PFSK-1 (cell line): ENCODE results near the gene BIVM.

Experiments
- FOXP2 ChIP-seq: optimal IDR thresholded peaks from 2 replicates; pipeline ENCODE3; 2011; ENCODE audit warnings: borderline replicate concordance, control low read depth, inconsistent platforms; ENCODE audit not compliant: insufficient read depth; ENCODE audit errors: extremely low read length, extremely low read depth
- POLR2AphosphoS5 ChIP-seq: IDR thresholded peaks from 2 replicates; pipeline ENCODE4 v1.6.1; 2012; ENCODE audit warnings: low read depth, mild to moderate bottlenecking, control low read depth, low read length, moderate library complexity
- REST ChIP-seq, 2 experiments: IDR thresholded peaks; 2 replicates each; pipeline versions ENCODE4 v1.6.1 to v1.8.0; 2011 to 2012; ENCODE audit warnings: low read depth in 2 of 2, low read length in 2 of 2, control low read depth in 1 of 2, inconsistent platforms in 1 of 2, mild to moderate bottlenecking in 1 of 2, moderate library complexity in 1 of 2; ENCODE audit not compliant: insufficient read depth in 1 of 2
- SIN3A ChIP-seq: IDR thresholded peaks from 2 replicates; pipeline ENCODE4 v1.6.1; 2012; ENCODE audit warnings: mild to moderate bottlenecking, low read length, moderate library complexity, borderline replicate concordance; ENCODE audit not compliant: insufficient read depth
- TAF1 ChIP-seq: IDR thresholded peaks from 2 replicates; pipeline ENCODE4 v1.6.1; 2012; ENCODE audit warnings: low read length, control low read depth, borderline replicate concordance; ENCODE audit not compliant: insufficient read depth

BIVM gene

GRCh38 chr13:102868366-102868936 lies 69.5 kb downstream of the BIVM start:
- TF ChIP-seq POLR2AphosphoS5 (no peak), SIN3A (no peak), REST (IDR thresholded peaks at IDR 0.05; ENCODE audit: insufficient read depth in 1 of 2, low read depth in 2 of 2, low read length in 2 of 2) (no peak), TAF1 (no peak), FOXP2 (no peak)

DNA sequence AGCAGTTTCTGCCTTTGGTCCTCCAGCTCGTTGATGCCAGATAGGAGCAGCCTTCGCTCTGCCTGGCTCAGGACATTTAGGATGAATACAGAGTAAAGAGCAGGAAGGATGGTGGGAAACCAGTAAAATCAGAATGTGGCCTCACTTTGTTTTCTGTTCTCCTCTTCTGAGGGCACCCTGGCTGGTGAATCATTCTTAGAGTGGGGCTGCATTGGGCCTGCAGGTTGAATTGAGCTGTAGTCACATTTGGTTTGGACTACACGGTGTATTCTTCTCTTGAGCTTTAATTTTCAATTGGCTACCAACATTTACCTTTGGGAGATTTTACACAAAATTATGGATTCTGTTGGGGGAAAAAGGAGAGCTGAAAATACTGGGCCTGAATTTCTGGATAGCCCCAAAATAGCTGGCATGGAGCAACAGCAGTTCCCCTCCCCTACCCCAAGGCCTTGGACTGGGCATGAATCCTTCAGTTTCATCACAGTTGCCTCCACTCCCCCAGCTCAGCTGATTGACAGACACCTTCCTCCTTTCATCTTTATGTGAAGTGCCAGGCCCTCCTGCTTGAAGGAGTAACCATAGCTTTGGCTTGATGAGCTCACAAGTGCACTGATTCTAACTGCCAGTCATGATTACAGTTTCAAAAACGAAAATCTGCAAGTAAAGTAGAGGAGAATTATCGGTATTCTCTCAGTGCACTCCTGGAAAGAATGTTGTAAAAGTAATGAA lies 71.2 kb downstream of the BIVM start:
- TF ChIP-seq TAF1 (no peak), SIN3A (no peak), FOXP2 (no peak), REST (IDR thresholded peaks at IDR 0.05; ENCODE audit: insufficient read depth in 1 of 2, low read depth in 2 of 2, low read length in 2 of 2) (no peak), POLR2AphosphoS5 (no peak)

GRCh38 chr13:102870677-102871415 lies 71.9 kb downstream of the BIVM start:
- no peak for TF ChIP-seq SIN3A
- no peak for TF ChIP-seq TAF1
- TF ChIP-seq FOXP2 = no peak
- no peak for TF ChIP-seq REST (IDR thresholded peaks at IDR 0.05; ENCODE audit: insufficient read depth in 1 of 2, low read depth in 2 of 2, low read length in 2 of 2)
- TF ChIP-seq POLR2AphosphoS5 = no peak

DNA sequence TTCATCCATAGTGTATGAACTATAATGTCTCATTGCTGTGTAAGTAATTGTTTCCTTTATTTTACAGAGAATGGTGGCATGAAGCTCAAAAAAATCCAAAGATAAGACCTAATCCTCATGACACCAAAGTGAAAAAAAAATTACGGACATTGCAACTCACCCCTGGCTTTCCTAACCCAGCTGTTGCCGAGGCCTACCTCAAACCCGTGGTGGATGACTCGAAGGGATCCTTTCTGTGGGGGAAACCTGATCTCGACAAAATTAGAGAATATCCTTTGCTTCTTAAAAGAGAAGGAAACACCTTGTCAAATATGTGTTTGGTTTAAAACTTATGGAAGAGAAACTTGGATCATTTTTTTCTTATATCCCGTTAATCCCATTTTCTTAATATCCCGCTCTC lies 73.2 kb downstream of the BIVM start:
- TF ChIP-seq TAF1 (no peak), REST (IDR thresholded peaks at IDR 0.05; ENCODE audit: insufficient read depth in 1 of 2, low read depth in 2 of 2, low read length in 2 of 2) (no peak), FOXP2 (no peak)
